COR-L47 (cell line): ENCODE data around the gene MTUS2.

ENCODE experiments used
- DNase-seq: peaks from one replicate; lab custom pipeline; 2025; lab: John Stamatoyannopoulos, UW

The MTUS2 gene

GRCh38 chr13:29397265-29397664 lies 577.1 kb downstream of the MTUS2 start:
- no peak for DNase-seq

DNA sequence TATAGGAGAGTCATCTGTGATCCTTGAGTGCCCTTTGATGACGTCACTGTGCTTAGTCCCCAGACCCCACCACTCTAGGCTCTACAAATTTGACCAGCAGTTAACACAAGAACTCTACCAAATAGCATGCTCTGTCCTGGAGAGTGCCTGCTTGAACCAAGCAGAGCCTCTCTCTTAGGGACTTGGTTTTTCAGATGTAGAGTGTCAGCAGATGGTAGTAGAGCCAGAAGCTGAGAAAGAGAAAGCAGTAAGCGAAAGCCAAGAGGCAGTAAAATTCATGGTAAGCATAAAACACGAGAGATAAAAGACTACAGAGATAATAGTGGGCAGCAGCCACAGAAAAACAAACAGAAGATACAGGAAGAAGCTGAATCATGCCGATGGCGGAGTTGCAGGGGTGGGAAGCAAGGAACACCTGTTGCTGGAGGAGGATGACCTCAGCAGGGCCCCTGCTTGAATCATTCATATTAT lies 582.1 kb downstream of the MTUS2 start:
- DNase-seq = no peak

GRCh38 chr13:29405401-29405800 lies 585.3 kb downstream of the MTUS2 start:
- no peak for DNase-seq

GRCh38 chr13:29411481-29411880 lies 591.3 kb downstream of the MTUS2 start:
- DNase-seq = no peak

- no peak for DNase-seq
Measured at GRCh38 chr13:29418026-29418425, 597.9 kb downstream of the MTUS2 start.

DNA sequence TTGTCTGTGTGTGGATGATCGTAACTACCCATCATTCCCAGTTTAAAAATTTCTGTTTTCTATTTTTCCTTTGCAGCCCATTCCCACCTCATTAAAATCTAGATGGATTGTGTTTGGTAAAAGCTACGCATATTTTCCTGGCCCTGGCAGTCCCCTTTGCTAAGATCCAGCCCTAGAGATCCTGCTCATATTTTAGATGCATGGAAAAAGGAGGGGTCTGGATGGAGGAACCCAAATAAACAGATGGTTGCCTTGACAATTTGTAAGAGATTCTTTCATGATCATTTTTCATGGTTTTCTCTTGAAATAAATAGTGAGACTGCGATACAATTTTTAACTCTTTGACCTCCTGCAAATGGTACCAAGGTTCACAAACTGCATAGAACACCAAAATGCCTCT lies 601.0 kb downstream of the MTUS2 start:
- no peak for DNase-seq

GRCh38 chr13:29422015-29422414 lies 601.9 kb downstream of the MTUS2 start:
- DNase-seq = no peak

DNA sequence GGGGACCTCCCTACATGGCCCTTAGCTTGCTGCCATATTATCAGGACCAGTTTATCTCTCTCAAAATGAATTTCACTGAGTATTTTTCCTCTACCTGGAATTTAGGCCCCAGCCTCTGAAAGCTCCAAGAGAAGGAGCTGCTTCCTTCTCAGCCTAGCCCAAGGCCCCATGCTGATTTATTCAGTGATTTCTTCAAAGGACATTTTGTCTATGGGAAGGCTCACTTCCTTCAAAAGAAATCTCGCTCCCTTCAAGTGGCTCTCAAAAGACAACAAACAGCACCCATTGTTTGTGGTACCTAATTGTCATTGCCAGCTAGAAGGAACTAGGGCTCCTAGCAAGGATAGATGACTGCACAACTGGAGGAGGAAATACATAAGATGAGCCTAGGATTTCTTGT lies 602.9 kb downstream of the MTUS2 start:
- no peak for DNase-seq

DNA sequence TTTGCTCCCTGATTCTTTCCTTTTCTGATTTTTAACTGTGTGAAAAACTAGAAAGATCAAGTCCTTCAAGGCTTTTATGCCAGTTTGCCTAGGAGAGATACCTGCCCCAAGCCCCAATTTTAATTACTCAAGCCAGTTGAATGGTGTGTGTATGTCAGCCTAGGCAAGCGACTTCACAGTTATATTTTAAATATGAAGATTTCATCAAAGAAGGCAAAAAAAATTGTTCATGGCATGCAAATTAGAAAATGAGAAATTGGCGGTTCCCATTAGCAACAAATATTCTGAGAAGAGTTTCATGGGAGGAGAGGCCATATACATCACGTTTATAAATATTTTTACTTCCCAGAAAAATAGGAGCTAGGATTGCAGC lies 607.8 kb downstream of the MTUS2 start:
- no peak for DNase-seq

DNA sequence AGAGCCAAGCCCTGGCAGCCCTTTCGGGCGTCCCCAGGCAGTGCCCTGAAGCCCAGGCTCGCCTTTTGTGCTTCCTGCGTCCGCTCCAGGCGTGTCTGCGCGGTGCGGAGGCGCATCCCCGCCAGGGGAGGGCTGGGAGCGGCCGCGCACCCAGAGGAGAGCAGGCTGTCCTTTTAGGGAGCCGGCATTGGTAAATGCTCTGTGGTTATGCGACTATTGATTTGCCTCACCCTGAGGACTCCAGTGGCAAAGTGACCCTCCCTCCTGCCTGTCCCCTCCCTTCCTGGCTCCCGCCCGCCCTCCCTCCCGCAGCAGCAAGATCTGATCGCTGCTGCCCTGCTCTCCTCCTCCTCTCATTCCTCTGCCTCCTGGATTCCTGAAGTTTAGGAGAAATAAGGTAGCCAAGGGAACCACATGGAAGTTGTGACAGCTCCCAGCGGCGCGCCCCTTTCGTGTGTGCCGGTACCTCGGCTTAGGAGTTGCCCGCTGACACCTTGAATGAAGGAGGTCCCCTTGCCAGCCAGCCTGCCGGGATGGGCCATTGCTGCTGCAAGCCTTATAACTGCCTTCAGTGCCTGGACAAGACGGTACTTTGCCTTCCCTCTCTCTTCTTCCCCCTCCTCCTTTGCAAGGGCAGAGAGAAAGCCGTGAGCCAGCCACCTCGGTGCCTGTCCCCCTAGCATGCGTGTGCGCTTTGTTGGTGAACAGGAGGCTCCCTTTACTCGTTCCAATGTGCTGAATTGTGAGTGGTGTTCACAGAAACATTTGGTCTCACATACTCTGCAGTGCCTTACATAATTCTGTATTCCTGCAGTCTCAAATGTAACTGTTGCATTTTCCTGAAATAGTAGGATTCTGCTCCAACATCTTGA lies 608.4 kb downstream of the MTUS2 start:
- DNase-seq = peak; percentile 35

GRCh38 chr13:29429286-29429900 lies 609.3 kb downstream of the MTUS2 start:
- DNase-seq = no peak

- DNase-seq = no peak
Measured at GRCh38 chr13:29434217-29434945, 614.2 kb downstream of the MTUS2 start.

DNA sequence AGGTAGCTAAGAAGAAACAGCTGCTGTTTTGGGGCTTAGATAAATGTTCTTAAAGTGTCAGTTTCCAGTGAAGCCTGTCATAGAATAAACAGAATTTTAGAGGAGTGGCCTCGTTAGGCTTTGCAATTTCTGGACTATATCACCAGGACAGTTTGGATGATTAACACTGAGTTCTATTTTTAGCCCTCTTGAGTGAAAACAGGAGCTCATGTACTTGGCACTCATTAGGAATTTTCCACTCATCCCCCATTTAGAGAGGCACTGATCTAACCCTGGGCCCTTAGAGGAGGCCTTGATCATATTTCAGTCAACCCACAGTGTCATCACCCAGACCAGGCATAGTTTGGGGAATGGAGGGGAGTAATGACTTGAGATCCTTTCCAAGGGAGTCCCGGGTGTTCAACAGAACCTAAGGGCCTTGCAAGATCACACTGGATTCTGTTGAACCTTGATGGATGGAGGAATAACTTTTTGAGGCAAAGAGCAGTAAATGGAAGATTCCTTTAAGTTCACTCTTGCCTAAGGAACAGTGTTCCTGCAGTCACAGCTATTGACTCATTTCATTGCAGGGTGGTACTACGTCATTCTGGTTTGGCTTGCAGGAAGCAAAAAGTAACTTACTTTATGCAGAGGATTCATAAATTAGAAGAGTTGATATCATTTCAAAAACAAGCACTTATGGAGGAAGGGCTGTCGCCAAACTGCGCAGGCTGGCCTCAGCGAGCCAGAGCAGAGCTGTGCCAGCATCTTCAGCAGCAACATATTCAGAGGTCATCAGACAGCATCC lies 615.2 kb downstream of the MTUS2 start:
- DNase-seq = no peak

DNA sequence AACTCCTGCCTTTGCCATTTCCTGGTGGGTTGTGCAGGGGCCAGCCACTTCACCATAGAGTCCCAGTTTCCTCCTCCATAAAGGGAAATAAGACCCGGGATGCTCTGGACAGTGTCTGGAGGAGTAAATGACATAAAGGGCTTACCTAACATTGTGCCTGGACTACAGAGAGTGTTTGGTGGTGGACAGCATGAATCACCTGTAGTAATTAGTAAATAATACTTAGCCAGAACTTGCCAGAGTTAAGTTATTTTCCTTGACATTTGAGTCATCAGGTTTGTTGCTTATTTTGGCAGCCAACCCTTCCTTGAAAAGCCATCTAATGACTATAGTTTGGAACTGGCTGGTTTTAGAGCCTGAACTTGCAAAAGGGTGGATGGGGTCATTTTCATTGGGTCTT lies 616.2 kb downstream of the MTUS2 start:
- no peak for DNase-seq

- no peak for DNase-seq
Measured at GRCh38 chr13:29436721-29437280, 616.7 kb downstream of the MTUS2 start.

GRCh38 chr13:29438769-29439168 lies 618.6 kb downstream of the MTUS2 start:
- DNase-seq = no peak

DNA sequence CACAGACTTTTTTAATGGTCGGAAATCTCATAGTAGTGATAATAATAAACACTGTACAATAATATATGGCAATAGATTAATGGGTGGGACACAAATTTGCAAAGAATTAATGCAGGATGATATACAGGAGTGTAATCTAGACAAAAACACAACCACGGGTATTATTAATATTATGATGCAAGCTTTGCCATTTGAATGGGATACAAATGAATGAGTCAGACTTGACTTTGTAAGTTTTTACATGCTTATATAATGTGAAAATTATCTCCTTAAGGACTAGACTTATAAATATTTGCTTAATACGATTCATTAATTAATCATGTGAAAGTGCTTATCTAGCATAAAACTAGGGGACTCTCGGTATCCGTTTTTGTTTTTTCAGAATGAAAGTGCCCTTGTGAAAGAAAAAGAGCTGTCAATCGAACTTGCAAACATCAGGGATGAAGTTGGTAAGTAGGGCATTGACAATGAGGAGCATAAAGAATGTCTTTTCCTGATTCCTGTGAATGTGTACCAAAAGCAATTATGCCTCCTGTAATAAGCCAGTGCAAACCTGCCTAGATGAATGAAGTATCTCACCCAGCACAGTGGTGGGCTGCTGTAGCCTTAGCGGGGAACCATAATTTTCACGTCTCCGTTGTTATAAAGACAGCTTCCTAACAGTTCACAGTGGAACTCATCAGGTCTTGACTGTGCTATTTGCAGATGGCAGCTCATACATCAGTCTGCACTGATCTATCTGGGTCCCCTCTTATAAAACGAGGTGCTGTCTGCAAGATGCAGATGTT lies 619.7 kb downstream of the MTUS2 start:
- DNase-seq = no peak

GRCh38 chr13:29441306-29441705 lies 621.2 kb downstream of the MTUS2 start:
- no peak for DNase-seq

DNA sequence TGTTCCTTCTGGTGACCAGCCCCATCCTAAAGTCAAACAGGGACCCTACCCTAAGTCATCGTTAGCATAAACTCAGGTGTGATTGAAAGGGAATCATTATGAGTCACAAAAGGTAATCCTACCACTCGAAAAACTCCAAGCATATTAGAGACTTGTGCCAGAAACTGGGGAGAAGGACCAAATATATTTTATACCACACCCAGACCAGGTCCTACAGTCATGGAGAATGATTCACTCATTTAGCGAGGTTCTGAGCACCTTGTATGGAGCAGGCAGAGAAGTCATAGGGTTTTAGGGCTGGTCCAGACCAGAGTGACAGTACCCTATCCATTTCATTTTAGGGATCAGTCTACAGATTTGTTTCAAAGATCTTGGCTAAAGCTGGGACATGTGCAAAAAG lies 625.9 kb downstream of the MTUS2 start:
- no peak for DNase-seq

- DNase-seq = no peak
Measured at GRCh38 chr13:29448174-29448573, 628.0 kb downstream of the MTUS2 start.

DNA sequence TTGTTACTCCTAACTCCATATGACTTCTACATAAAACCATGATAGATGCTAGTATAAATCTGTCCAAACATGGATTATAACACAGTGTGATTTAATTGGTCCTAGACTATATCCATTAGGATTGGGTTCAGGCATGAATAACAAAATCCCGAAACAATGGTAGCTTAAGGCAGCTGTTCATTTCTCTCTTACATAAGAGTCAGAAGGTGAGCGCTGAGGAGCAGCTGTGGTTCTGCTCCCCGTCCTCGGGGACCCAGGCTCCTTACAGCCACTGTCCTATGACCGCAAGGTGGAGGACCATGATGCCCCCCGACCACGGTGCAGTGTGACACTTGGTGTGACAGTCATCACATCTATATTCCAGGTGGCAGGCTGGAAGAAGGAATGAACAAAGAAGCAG lies 629.6 kb downstream of the MTUS2 start:
- DNase-seq = no peak
